Liver (tissue), 3 donors: ENCODE measurements around the gene UNC5B.

ENCODE experiments used
- EGR1 ChIP-seq, 2 donors: IDR thresholded peaks; 2 replicates each; pipeline ENCODE4 v1.6.1; 2016 to 2018; ENCODE audit warnings: antibody characterized with exemption in 2 of 2, low read depth in 2 of 2
- FOXA1 ChIP-seq: IDR thresholded peaks from 2 replicates; pipeline ENCODE4 v1.6.1; 2016; ENCODE audit warnings: antibody characterized with exemption
- GABPA ChIP-seq, 2 donors: IDR thresholded peaks in 1 of 2; conservative IDR thresholded peaks in 1 of 2; 2 replicates each; pipeline ENCODE4 v1.6.1; 2016; ENCODE audit warnings: antibody characterized with exemption in 2 of 2, mild to moderate bottlenecking in 1 of 2, moderate library complexity in 1 of 2
- HNF4A ChIP-seq, 2 donors: conservative IDR thresholded peaks; 2 replicates each; pipeline ENCODE4 v1.6.1; 2016; ENCODE audit warnings: antibody characterized with exemption in 2 of 2, mild to moderate bottlenecking in 2 of 2
- HNF4G ChIP-seq: IDR thresholded peaks from 2 replicates; pipeline ENCODE4 v1.6.1; 2016; ENCODE audit warnings: antibody characterized with exemption
- JUND ChIP-seq, 2 donors: IDR thresholded peaks; 2 replicates each; pipeline ENCODE4 v1.6.1; 2016; ENCODE audit warnings: antibody characterized with exemption in 2 of 2
- NR2F2 ChIP-seq: IDR thresholded peaks from 2 replicates; pipeline ENCODE4 v1.6.1; 2016; ENCODE audit warnings: antibody characterized with exemption
- RAD21 ChIP-seq, 2 donors: IDR thresholded peaks; 2 replicates each; pipeline ENCODE4 v1.6.1; 2016; ENCODE audit warnings: antibody characterized with exemption in 2 of 2, mild to moderate bottlenecking in 2 of 2
- RXRA ChIP-seq, 2 donors: IDR thresholded peaks; 2 replicates each; pipeline ENCODE4 v1.6.1; 2017 to 2018; ENCODE audit warnings: antibody characterized with exemption in 2 of 2, mild to moderate bottlenecking in 1 of 2
- TAF1 ChIP-seq: conservative IDR thresholded peaks from 2 replicates; pipeline ENCODE4 v1.6.1; 2016; ENCODE audit warnings: antibody characterized with exemption, mild to moderate bottlenecking
- YY1 ChIP-seq: IDR thresholded peaks from 2 replicates; pipeline ENCODE4 v1.6.1; 2016; ENCODE audit warnings: antibody characterized with exemption, mild to moderate bottlenecking
- TF ChIP-seq, protein P1 (sequence below): fragments of 150-350 bp; IDR thresholded peaks from 2 replicates; pipeline ENCODE4 v1.5.1; 2017; ENCODE audit warnings: improper control_type of control experiment, low read depth, low read length; ENCODE audit not compliant: missing input control
- TF ChIP-seq, protein P2 (sequence below): IDR thresholded peaks from 2 replicates; pipeline ENCODE4 v1.6.1; 2016; ENCODE audit warnings: antibody characterized with exemption, mild to moderate bottlenecking
- TF ChIP-seq, protein P3 (sequence below): IDR thresholded peaks from 2 replicates; pipeline ENCODE4 v1.6.1; 2016; ENCODE audit warnings: antibody characterized with exemption
- donor health status: healthy.
- donor health status: healthy.

DNA sequence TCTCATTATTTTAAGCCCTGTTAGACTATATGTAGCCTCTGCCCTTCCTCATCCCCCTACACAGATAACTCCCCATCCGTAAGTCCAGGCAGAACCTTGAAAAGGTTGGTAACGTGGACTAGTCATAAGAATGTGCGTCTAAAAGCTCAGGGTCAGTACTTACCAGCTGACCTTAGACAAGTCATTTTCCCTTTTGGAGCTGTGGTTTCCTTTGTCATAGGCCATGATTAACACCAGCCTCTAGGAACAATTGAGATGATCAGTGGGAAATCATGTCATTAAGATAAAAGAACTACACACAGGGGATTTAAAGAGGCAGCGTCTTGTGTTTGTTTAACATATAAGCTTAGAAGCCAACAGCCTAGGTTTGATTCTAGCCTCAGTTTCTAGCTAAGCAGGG, 6.9 kb upstream of the UNC5B start:
- TF ChIP-seq, protein P1, sequence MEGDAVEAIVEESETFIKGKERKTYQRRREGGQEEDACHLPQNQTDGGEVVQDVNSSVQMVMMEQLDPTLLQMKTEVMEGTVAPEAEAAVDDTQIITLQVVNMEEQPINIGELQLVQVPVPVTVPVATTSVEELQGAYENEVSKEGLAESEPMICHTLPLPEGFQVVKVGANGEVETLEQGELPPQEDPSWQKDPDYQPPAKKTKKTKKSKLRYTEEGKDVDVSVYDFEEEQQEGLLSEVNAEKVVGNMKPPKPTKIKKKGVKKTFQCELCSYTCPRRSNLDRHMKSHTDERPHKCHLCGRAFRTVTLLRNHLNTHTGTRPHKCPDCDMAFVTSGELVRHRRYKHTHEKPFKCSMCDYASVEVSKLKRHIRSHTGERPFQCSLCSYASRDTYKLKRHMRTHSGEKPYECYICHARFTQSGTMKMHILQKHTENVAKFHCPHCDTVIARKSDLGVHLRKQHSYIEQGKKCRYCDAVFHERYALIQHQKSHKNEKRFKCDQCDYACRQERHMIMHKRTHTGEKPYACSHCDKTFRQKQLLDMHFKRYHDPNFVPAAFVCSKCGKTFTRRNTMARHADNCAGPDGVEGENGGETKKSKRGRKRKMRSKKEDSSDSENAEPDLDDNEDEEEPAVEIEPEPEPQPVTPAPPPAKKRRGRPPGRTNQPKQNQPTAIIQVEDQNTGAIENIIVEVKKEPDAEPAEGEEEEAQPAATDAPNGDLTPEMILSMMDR, result no peak
- no peak for TF ChIP-seq RAD21 (IDR thresholded peaks at IDR 0.05)
- TF ChIP-seq JUND (IDR thresholded peaks at IDR 0.05), result no peak
- TF ChIP-seq RXRA (IDR thresholded peaks at IDR 0.05), result no peak
- TF ChIP-seq, protein P2, sequence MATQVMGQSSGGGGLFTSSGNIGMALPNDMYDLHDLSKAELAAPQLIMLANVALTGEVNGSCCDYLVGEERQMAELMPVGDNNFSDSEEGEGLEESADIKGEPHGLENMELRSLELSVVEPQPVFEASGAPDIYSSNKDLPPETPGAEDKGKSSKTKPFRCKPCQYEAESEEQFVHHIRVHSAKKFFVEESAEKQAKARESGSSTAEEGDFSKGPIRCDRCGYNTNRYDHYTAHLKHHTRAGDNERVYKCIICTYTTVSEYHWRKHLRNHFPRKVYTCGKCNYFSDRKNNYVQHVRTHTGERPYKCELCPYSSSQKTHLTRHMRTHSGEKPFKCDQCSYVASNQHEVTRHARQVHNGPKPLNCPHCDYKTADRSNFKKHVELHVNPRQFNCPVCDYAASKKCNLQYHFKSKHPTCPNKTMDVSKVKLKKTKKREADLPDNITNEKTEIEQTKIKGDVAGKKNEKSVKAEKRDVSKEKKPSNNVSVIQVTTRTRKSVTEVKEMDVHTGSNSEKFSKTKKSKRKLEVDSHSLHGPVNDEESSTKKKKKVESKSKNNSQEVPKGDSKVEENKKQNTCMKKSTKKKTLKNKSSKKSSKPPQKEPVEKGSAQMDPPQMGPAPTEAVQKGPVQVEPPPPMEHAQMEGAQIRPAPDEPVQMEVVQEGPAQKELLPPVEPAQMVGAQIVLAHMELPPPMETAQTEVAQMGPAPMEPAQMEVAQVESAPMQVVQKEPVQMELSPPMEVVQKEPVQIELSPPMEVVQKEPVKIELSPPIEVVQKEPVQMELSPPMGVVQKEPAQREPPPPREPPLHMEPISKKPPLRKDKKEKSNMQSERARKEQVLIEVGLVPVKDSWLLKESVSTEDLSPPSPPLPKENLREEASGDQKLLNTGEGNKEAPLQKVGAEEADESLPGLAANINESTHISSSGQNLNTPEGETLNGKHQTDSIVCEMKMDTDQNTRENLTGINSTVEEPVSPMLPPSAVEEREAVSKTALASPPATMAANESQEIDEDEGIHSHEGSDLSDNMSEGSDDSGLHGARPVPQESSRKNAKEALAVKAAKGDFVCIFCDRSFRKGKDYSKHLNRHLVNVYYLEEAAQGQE, result no peak
- no peak for TF ChIP-seq YY1
- TF ChIP-seq, protein P3, sequence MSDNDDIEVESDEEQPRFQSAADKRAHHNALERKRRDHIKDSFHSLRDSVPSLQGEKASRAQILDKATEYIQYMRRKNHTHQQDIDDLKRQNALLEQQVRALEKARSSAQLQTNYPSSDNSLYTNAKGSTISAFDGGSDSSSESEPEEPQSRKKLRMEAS, result no peak
- TF ChIP-seq TAF1, result no peak
- no peak for TF ChIP-seq HNF4A (conservative IDR thresholded peaks at IDR 0.05)
- no peak for TF ChIP-seq EGR1 (IDR thresholded peaks at IDR 0.05; ENCODE audit: low read depth in 2 of 2)
- TF ChIP-seq GABPA (IDR thresholded peaks at IDR 0.05 in 1 of 2, conservative IDR thresholded peaks at IDR 0.05 in 1 of 2), result no peak
- TF ChIP-seq HNF4G, result no peak
- TF ChIP-seq NR2F2, result no peak
- TF ChIP-seq FOXA1, result no peak
